SU-DHL-6 (cell line): ENCODE data around the gene CNPY1.

ENCODE experiments used
- H2AFZ ChIP-seq: fragments of 200-600 bp; sonication (generic); 2 replicates; pipeline ENCODE4 v1.6.1; 2014; ENCODE audit warnings: low read depth, mild to moderate bottlenecking, moderate library complexity, mixed read lengths, antibody characterized with exemption, low read length; ENCODE audit not compliant: severe bottlenecking
- H3F3A ChIP-seq: fragments of 200-600 bp; shearing (Covaris generic); 2 replicates; pipeline ENCODE4 v1.6.0; 2016; ENCODE audit warnings: antibody characterized with exemption, mild to moderate bottlenecking; ENCODE audit not compliant: insufficient read depth
- H3K27ac ChIP-seq: fragments of 200-600 bp; sonication (generic); 2 replicates; pipeline ENCODE4 v1.5.1; 2016; ENCODE audit warnings: low read depth, mild to moderate bottlenecking, low read length, moderate library complexity, mixed read lengths
- H3K27me3 ChIP-seq: fragments of 200-600 bp; sonication (generic), shearing (Covaris generic); 2 replicates; pipeline ENCODE4 v1.6.0; 2014; ENCODE audit warnings: mild to moderate bottlenecking, low read length
- H3K36me3 ChIP-seq: fragments of 200-600 bp; sonication (generic); 2 replicates; pipeline ENCODE4 v1.6.1; 2014; ENCODE audit warnings: mild to moderate bottlenecking, low read length, mixed read lengths
- H3K4me2 ChIP-seq: fragments of 300-600, 200-600 bp; shearing (Covaris generic), sonication (generic); 2 replicates; pipeline ENCODE4 v1.6.0; 2014; ENCODE audit warnings: low read length, low read depth, mild to moderate bottlenecking; ENCODE audit not compliant: poor library complexity, severe bottlenecking
- H3K4me3 ChIP-seq: fragments of 200-600 bp; sonication (generic); 2 replicates; pipeline ENCODE4 v1.5.1; 2014; ENCODE audit warnings: antibody characterized with exemption, low read length, mild to moderate bottlenecking, mixed read lengths; ENCODE audit not compliant: insufficient read depth, poor library complexity, severe bottlenecking
- H3K79me2 ChIP-seq: fragments of 200-600 bp; sonication (generic); 2 replicates; pipeline ENCODE4 v1.6.1; 2014; ENCODE audit warnings: mild to moderate bottlenecking, low read length, moderate library complexity; ENCODE audit not compliant: insufficient read depth
- H3K9ac ChIP-seq: fragments of 200-600 bp; sonication (generic); 2 replicates; pipeline ENCODE4 v1.7.0; 2014; ENCODE audit warnings: mild to moderate bottlenecking, low read length
- H3K9me2 ChIP-seq: fragments of 200-600 bp; sonication (generic); replicated peaks from 2 replicates; pipeline ENCODE4 v1.6.1; 2014; ENCODE audit warnings: low read length; ENCODE audit not compliant: insufficient read depth
- H3K9me3 ChIP-seq: fragments of 200-600 bp; sonication (generic); 2 replicates; pipeline ENCODE4 v1.6.1; 2014; ENCODE audit warnings: low read length, mixed read lengths; ENCODE audit not compliant: insufficient read depth
- H4K20me1 ChIP-seq: fragments of 200-600 bp; sonication (generic); 2 replicates; pipeline ENCODE4 v1.6.1; 2014; ENCODE audit warnings: low read depth, mild to moderate bottlenecking, antibody characterized with exemption, low read length, moderate library complexity, mixed read lengths
- CTCF ChIP-seq: fragments of 200-600 bp; sonication (generic); IDR thresholded peaks from one replicate; pipeline ENCODE4 v1.5.1; 2017; ENCODE audit warnings: antibody characterized with exemption, mild to moderate bottlenecking, low read length, moderate library complexity; ENCODE audit not compliant: insufficient read depth, poor library complexity, severe bottlenecking
- EZH2phosphoT487 ChIP-seq: fragments of 200-600 bp; sonication (generic), shearing (Covaris generic); conservative IDR thresholded peaks from 2 replicates; pipeline ENCODE4 v1.6.1; 2018; ENCODE audit warnings: mild to moderate bottlenecking, antibody characterized with exemption, low read length, moderate library complexity, mixed read lengths

CNPY1 gene

DNA sequence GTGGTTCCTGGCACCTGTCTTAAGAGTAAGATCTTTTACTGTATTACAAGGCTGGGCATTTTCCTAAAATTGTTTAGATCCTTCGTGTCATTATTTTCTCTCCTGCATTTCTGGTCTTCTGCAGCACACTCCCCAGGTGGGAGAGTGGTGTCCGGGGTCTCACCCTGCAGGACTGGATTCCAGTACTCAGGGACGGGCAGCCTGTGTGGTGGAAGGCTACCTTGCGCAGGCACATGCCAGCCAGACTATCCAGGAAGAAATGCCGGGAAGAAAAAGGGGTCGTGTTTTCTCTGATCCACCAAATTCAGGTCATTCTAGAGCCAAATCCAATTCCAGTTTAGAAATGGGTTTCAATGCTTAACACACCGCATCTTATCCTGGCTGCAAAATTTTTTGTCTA lies 27.7 kb downstream of the CNPY1 start:
- Histone ChIP-seq H3K9me2 (no peaks in the 10 kb centered on the region), H3K27me3 (no peaks in the 10 kb centered on the region), H3K4me3 (no peak overlapping the region), H3K9ac (no peak overlapping the region), H3K79me2 (no peaks in the 10 kb centered on the region), H4K20me1 (no peaks in the 10 kb centered on the region), H3K27ac (no peak overlapping the region), H3K4me2 (no peak overlapping the region), H3K9me3 (no peaks in the 10 kb centered on the region), H3K36me3 (no peaks in the 10 kb centered on the region), H3F3A (no peaks in the 10 kb centered on the region), H2AFZ (no peak overlapping the region)
- TF ChIP-seq EZH2phosphoT487 = no peak
- no peak for TF ChIP-seq CTCF

DNA sequence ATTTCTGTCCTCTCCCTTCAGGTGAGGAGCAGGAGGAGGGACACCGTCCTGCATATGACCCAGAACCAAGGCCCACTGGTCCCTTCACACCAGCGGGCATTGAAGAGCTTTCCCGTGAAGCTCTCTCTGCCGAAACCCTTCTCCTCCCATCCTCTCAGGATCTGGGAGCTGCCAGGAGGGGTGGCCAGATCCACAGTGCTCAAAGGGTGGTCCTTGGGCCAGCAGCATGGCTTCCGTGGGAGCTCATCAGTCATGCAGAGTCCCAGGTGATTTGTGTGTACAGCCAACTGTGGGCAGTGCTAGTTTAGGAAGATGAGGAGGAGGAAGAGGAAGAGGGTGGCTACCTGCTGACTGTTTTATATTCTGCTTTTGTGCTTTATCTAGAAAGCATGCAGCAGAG lies 28.4 kb downstream of the CNPY1 start:
- H3K4me3 ChIP-seq = no peak overlapping the region
- no peaks in the 10 kb centered on the region for H3K9me3 ChIP-seq
- no peak overlapping the region for H3K9ac ChIP-seq
- H3K27me3 ChIP-seq = no peaks in the 10 kb centered on the region
- H3K4me2 ChIP-seq = no peak overlapping the region
- H3K27ac ChIP-seq = no peak overlapping the region
- H3F3A ChIP-seq = no peaks in the 10 kb centered on the region
- no peaks in the 10 kb centered on the region for H3K9me2 ChIP-seq
- H3K36me3 ChIP-seq = no peaks in the 10 kb centered on the region
- no peaks in the 10 kb centered on the region for H4K20me1 ChIP-seq
- H2AFZ ChIP-seq = no peak overlapping the region
- TF ChIP-seq EZH2phosphoT487 = no peak
- no peak for TF ChIP-seq CTCF
- no peaks in the 10 kb centered on the region for H3K79me2 ChIP-seq

DNA sequence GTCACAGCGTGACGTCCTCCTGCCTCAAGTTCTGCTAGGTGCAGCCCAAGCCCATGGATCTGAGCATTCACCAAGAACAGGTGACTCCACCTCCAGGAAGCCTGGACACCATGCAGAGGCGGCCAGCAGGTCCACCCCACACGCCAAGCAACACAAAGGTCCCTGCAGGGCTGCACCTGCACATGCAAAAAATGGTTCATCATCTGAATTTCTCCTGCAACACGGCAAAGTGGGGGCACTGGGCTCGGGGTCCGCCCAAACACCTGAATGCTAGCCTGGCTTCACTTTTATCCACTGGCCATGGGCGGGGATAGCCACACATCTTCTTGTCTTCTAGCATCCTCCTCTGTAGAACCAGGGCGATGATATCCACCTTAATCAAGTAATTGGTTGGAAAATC lies 28.9 kb downstream of the CNPY1 start:
- Histone ChIP-seq H3K79me2 (no peaks in the 10 kb centered on the region), H3K9me2 (no peaks in the 10 kb centered on the region), H3K9me3 (no peaks in the 10 kb centered on the region), H3K4me3 (no peak overlapping the region), H3F3A (no peaks in the 10 kb centered on the region), H3K9ac (no peak overlapping the region), H4K20me1 (no peaks in the 10 kb centered on the region), H3K36me3 (no peaks in the 10 kb centered on the region), H2AFZ (no peak overlapping the region), H3K27me3 (no peaks in the 10 kb centered on the region), H3K27ac (no peak overlapping the region), H3K4me2 (no peak overlapping the region)
- TF ChIP-seq EZH2phosphoT487 (no peak), CTCF (no peak)

DNA sequence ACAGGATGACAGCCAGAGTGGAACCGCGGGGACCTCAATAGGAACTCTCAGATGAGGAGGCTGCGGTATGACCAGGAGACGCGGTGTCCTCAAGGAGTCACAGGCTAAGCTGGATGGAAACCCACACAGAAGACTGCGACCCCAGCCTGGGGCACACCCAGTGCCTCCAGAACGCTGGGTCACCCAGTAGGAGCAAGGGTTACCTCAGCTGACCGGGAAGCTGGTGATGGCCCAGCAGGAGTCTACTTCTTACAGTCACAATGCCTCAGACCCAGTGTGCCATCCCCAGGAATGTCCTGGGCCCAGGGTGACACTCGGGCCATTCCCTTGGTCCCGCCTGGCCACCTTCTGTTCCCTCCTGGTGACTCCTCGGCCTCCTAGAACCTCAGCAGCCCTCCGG lies 29.9 kb downstream of the CNPY1 start:
- Histone ChIP-seq H4K20me1 (no peaks in the 10 kb centered on the region), H3K27me3 (no peaks in the 10 kb centered on the region)

More for the DNA sequence above, 29.9 kb downstream of the CNPY1 start:
- Histone ChIP-seq H3K9me2 (no peaks in the 10 kb centered on the region), H3K4me2 (no peak overlapping the region), H3K4me3 (no peak overlapping the region), H3F3A (no peaks in the 10 kb centered on the region), H3K9me3 (no peaks in the 10 kb centered on the region), H3K9ac (no peak overlapping the region), H3K27ac (no peak overlapping the region), H3K36me3 (no peaks in the 10 kb centered on the region), H2AFZ (no peak overlapping the region), H3K79me2 (no peaks in the 10 kb centered on the region)
- TF ChIP-seq CTCF = no peak
- no peak for TF ChIP-seq EZH2phosphoT487
